GM10266 (cell line): ENCODE data around the gene MS4A10.

Experiments used
- DNase-seq: peaks from one replicate; pipeline ENCODE4 v3.0.0; 2012; ENCODE audit errors: extremely low spot score
- CTCF ChIP-seq: IDR thresholded peaks from 2 replicates; pipeline ENCODE4 v1.5.1; 2012; ENCODE audit warnings: mild to moderate bottlenecking, low read depth; ENCODE audit not compliant: control insufficient read depth, insufficient read depth; ENCODE audit errors: missing control alignments

Gene MS4A10

GRCh38 chr11:60781286-60781980 lies 3.7 kb upstream of the MS4A10 start:
- DNase-seq = no peak
- TF ChIP-seq CTCF = no peak

- TF ChIP-seq CTCF = no peak
Measured at GRCh38 chr11:60781981-60782316, 3.2 kb upstream of the MS4A10 start.

GRCh38 chr11:60782393-60783140 lies 2.6 kb upstream of the MS4A10 start:
- no peak for TF ChIP-seq CTCF
- no peak for DNase-seq

More at GRCh38 chr11:60781981-60782316, 3.2 kb upstream of the MS4A10 start:
- no peak for DNase-seq

GRCh38 chr11:60783141-60783484 lies 2.0 kb upstream of the MS4A10 start:
- no peak for DNase-seq
- no peak for TF ChIP-seq CTCF

- DNase-seq = no peak
- TF ChIP-seq CTCF = no peak
Measured at GRCh38 chr11:60783911-60784310, 1.2 kb upstream of the MS4A10 start.

GRCh38 chr11:60785806-60786361 lies 751 bp downstream of the MS4A10 start:
- TF ChIP-seq CTCF = no peak
- DNase-seq = no peak
